HL-60/S4 treated with retinoic acid at 250 ng/mL for 4 days and 3 days (cell line): ENCODE measurements around the gene ANO6.

ENCODE experiments used
- in situ Hi-C: fragments of 300-500 bp; cut with MboI; formaldehyde crosslinking; loops from 2 replicates; pipeline ENCODE4 v1.7.0; 2022; ENCODE audit warnings: low sequenced_read_pairs

The ANO6 gene, protein sequence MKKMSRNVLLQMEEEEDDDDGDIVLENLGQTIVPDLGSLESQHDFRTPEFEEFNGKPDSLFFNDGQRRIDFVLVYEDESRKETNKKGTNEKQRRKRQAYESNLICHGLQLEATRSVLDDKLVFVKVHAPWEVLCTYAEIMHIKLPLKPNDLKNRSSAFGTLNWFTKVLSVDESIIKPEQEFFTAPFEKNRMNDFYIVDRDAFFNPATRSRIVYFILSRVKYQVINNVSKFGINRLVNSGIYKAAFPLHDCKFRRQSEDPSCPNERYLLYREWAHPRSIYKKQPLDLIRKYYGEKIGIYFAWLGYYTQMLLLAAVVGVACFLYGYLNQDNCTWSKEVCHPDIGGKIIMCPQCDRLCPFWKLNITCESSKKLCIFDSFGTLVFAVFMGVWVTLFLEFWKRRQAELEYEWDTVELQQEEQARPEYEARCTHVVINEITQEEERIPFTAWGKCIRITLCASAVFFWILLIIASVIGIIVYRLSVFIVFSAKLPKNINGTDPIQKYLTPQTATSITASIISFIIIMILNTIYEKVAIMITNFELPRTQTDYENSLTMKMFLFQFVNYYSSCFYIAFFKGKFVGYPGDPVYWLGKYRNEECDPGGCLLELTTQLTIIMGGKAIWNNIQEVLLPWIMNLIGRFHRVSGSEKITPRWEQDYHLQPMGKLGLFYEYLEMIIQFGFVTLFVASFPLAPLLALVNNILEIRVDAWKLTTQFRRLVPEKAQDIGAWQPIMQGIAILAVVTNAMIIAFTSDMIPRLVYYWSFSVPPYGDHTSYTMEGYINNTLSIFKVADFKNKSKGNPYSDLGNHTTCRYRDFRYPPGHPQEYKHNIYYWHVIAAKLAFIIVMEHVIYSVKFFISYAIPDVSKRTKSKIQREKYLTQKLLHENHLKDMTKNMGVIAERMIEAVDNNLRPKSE

DNA sequence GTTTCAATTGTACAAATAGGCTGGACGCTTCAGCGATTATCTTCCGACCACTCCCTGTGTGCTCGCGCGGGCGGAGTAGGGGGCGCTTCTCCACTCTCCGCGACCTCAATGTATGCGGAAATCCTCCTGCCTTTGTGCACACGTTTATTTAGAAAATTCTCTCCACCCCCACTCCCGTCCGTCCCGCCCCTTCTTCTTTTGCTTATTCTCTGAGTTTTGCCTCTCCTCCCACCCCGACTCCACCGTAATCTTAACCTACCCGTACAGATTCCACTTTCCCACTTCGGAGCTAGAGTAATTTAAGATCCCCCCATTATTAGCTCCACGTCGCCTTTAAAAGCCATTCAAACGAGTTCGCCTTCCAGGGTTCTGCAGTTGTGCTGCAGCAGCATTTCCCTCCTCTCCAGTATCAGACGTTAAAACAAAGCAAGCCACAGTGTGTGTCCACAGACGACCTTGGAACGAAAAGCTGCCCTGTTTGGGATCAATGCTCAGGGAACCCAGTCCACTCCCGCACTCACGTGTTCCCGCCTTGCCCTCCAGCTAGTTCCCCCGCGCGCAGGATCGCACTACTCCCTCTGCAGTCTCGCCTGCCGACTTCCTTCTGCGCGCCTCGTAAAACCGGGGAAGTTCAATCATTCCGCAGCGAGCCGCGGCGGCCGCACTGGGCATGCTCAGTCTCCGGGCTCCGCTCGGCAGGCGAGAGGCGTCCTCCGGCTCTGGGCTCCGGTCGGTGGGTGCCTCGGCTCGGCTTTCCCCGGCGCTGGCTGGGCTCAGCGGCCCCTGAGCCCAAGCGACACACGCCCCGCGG, at the start of gene ANO6:
Gene ANO6 (plus strand): TSS at position 677 of the 811 bp plus-strand sequence. CDS start 227 bp downstream, outside the sequence.
- in situ Hi-C loops: no loop called here

DNA sequence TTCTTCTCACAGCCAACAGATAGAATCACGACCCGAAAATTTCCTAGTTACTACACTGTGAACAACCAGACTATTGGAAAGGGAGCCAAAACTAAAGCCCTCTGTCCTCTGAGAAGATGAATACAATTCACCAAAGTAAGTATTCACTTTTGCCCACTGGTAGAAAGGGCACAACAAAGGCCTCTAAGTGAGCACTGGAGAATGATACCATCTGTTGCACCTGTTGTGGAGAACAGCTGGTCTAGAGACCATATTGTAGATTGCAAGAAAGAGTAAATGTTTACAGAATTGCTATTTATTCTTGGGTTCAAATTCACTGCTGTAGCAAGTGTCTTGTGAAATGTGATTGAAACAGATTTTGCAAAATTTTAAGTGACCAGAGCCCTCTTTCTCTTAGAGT, 46.9 kb upstream of the ANO6 start:
- in situ Hi-C loops: loop anchor here (25.0 kb wide), 1 partner anchor 568 kb away; the partner anchor contains the start of gene ARID2

DNA sequence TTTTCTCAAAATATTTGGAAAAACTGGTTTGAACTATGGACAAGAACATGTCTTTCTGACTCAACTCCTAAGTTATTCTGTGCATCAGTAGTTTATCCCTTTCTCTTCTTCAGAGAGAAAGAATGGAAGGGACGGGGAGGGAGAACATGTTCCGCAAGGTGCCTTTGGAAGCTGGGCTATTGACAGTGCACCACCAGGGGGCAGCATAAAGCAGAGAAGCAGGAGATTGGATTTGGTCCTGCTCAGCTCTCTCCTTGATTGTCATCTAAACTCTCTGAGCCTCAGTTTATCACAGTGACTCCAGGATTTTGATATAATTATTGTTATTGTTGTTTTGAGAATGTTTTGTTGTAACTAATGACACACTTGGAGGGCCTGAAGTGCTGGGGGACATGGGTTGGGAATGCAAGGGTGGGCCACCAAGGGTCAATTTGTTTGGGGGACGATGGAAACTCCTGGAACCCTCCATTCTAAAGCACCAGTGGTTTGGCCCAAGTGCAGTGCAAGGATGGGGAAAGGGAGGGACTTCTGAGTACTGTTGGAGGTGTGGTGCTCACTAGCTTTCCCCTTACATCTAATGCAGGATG, 45.3 kb upstream of the ANO6 start:
- in situ Hi-C loops: loop anchor here (25.0 kb wide), 1 partner anchor 567 kb away; the partner anchor contains the start of gene ARID2

DNA sequence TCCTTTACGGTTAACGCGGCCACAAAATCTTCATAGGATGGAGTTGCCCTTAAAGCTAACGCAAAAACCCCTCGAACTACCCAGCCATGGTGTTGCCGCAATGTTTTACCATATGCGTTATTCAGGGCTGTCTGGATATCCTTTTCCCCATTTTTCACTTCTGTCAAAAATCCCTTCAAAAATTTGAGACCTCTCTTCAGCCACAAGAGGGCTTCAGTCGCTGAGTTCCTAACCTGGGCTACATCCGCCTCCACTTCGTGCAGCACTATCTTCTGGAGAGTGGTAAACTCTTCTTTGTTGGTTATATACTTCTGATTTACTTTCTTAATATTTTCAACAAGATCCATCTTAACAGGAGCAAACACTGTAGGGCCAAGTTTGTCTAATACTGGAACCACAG, 42.6 kb upstream of the ANO6 start:
- in situ Hi-C loops: loop anchor here (25.0 kb wide), 1 partner anchor 564 kb away; the partner anchor contains the start of gene ARID2

DNA sequence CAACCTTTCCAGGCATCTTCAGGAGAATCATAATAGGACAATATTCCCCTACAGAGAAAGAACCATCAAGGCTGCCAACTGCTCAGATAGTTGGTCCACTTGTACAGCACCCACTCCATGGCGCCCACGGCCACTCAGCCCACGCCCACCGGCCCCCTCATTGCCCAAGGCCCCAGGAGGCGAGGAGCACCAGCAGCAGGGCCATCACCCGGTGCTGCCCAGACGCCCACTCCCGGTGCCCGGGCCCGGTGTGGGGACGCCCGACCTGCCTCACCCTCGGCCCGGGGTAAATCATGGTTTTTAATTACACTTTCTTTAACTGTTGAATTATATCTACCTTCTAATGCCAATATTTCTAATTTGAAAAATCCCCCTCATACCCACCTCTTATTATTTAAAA, 41.3 kb upstream of the ANO6 start:
- in situ Hi-C loops: loop anchor here (25.0 kb wide), 1 partner anchor 563 kb away; the partner anchor contains the start of gene ARID2

DNA sequence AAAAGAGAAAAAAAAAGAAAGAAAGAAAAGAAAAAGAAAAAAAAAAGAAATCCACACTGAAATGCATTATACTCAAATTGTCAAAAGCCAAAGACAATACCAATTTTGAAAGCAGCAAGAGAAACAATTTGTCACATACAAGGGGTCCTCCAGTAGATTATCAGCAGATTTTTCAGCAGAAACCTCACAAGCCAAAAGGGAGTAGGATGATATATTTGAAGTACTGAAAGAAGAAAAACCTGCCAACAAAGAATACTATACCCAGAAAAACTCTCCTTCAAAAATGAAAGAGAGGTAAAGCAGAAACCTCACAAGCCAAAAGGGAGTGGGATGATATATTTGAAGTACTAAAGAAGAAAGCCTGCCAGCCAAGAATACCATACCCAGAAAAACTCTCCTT, 37.1 kb upstream of the ANO6 start:
- in situ Hi-C loops: loop anchor here (25.0 kb wide), 1 partner anchor 209 kb away; no protein-coding TSS in a partner anchor

DNA sequence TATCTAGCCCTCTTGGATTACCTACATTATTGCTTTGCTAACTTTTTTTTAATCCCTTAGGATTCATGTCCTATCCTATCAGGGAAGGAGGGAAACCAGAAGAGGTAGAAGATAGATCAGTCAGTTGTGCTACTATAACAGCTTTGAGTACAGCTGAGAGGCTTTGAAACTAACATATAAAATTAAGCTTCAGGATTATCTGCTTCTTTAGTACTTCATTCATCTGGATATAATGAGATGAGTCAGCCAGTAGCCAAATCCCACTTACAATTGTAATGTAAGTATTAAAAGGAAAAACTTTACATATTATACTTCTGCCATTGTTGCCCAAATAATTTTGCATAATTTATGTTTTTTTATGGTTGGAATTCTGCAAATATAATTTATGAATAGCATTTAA, 33.4 kb upstream of the ANO6 start:
- in situ Hi-C loops: loop anchor here (25.0 kb wide), 1 partner anchor 205 kb away; no protein-coding TSS in a partner anchor

DNA sequence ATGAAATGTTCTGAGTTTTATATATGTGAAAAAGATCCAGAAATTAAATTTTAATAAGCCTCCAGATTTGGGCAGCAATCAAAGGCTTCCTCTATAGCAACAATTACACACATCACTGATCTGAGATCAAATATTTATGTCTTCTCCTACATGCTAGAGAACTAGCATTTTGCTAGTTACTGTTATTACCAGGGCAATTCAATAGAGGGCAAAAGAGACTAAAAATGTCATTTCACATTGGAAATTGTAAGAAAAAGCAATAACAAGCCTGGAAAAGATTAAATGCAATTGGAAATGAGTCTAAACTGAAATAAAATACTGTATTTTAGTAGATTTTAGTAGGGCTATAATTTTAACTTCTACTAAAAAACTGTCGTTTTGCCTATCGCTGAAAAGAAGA, 32.6 kb upstream of the ANO6 start:
- in situ Hi-C loops: loop anchor here (25.0 kb wide), 1 partner anchor 204 kb away; no protein-coding TSS in a partner anchor

DNA sequence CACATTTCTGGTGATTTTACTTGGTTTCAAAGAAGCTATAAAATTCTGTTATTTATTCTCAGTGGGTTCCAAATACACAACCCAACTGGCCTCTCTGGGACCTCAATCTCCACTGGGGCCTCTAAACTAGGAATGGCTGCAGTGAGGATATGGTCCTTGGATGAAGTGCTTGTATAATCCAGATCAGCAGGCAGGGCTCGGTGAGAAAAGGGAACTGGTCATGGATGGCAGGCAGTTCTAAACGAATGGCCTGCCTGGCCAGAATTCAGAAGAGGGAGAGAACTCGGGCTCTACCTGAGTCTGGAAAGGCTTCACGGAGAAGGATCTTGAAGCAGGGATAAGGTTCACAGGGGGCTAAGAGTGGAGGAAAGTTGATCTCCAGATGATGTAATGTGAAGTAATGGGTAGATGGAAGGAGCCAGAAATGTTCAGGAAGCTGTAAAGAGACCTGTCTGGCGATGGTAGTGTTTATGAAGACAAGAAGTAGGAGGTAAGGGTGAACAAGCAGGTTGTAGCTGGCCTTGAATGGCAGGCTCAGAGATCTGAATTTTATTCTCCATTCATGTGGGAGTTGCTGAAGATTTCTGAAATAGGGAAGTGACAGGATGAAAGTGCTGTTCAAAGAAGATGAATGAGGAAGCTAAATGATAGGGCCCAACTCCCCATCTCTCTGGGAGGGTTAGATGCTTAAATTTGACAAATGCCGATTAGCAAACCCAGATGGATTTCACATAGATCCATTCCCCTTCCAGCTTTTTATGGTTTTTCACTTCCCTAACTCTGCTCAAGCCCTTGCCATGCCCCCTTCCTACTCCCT, 31.5 kb upstream of the ANO6 start:
- in situ Hi-C loops: loop anchor here (25.0 kb wide), 1 partner anchor 203 kb away; no protein-coding TSS in a partner anchor

DNA sequence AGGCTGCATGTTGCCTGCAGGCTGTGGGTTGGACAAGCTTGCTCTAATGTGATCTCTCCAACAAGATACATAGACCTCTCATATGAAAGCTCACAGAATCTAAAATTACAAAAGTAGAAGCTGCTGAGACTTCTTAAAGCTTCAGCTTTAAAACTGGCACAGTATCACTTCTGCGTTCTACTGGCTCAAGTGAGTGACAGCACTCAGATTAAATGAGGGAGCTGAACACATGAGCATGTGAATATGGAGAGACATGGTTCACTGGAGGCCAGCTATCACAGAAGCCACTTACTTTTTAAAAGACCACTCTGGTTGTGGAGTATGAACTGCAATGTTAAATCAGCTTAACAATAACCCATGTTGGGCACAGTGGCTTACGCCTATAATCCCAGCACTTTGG, 29.1 kb upstream of the ANO6 start:
- in situ Hi-C loops: loop anchor here (25.0 kb wide), 1 partner anchor 201 kb away; no protein-coding TSS in a partner anchor

DNA sequence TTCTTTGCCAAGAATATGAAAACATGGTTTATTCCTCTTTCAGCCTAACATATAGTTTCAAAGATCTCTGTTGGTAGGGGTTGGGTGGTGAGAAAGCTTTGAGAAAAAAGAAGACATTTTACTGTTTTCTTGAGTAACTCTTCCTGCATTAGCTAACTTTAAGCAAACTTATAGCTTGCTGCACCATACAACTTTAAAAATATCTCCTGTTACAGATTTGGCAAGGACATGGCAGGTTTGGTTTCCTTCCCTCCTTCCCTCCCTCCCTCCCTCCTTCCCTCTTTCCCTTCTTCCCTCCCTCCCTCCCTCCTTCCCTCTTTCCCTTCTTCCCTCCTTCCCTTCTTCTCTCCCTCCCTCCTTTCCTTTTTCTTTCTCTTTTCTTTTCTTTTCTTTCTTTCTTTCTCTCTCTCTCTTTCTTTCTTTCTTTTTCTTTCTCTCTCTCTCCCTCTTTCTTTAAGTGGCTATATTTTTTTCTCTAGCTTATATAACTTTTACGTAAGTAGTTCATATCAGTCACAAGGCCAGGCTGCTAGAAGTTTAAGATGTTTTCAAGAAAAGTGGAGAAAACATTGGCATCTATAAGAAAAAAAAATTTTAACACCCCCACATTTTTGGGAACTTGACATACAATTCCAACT, 26.0 kb upstream of the ANO6 start:
- in situ Hi-C loops: loop anchor here (25.0 kb wide), 1 partner anchor 197 kb away; no protein-coding TSS in a partner anchor

DNA sequence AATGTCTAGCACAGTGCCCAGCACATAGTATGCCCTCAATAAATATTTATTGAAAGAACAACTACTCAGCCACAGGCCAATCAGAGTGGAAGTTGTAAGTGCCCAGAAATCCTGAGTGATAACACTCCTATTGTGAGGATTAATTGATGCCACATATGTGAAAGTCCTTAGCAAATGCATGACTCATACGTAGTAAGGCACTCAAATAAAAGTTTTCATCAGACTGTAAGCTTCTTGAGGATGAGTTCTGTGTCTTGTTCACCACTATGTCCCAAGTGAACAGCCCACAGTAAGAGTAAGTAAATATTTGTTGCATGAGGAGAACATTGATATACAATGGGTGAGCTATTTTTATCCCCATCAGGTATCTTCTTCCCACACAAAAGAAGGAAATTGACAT, 24.7 kb upstream of the ANO6 start:
- in situ Hi-C loops: loop anchor here (25.0 kb wide), 1 partner anchor 196 kb away; no protein-coding TSS in a partner anchor

DNA sequence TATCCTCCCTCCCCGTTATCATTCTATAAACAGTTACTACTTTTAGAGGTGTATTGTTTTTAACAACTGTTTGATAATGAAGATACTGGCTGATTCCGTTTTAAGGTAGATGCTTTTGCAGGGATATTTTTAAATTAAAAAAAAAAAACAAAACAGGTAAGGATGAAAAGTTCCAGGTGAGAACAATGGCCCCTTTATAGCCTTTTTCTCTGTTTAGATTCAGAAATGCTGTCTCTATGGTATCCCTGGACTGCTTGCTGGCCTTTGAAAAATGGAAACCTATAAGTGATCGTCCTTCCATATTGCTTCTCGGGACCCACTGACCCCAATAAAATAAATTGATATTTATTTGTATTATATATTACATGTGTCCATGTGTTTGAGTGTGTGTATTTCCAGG, 23.2 kb upstream of the ANO6 start:
- in situ Hi-C loops: loop anchor here (25.0 kb wide), 1 partner anchor 195 kb away; no protein-coding TSS in a partner anchor

DNA sequence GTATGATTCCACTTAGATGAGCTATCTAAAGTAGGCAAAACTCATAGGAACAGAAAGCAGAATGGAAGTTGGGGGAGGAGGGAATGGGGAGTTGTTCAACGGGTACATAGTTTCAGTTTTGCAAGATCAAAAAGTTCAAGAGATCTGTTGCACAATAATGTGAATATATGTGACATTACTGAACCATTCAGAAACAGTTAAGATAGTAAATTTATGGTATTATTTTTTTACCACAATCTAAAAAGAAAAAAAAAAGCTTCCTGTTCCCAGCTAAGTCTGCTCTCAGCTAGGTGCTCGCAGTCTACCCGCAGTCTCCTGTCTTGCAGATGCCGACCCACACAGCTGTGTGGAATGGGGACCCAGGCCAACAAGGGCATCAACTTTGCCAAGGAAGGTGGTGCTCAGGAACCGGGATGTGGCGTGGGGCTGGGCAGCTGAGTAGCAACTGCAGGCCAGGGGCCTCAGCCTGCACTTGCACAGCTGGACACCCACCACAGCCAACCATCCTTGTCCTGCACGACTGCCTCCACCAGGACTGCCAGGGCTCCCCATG, 15.3 kb upstream of the ANO6 start:
- in situ Hi-C loops: no loop called here

DNA sequence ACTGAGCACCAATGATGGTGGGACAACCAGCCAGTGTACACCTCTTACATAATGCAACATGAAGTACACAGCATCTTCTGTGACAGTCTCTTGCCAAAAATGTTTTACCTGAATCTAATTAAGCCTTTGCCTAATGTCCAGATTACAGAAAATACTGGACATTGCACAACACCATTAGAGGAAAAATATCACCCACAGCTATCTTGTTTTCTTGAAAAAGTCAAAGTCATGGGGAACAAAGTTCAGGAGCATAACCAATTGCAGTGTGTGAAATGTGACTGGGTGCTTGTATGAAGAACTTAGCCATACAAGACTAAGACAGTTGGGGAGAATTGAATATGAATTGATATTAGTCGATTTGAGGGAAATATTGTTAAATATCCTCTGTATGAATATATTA, 12.1 kb upstream of the ANO6 start:
- in situ Hi-C loops: no loop called here

DNA sequence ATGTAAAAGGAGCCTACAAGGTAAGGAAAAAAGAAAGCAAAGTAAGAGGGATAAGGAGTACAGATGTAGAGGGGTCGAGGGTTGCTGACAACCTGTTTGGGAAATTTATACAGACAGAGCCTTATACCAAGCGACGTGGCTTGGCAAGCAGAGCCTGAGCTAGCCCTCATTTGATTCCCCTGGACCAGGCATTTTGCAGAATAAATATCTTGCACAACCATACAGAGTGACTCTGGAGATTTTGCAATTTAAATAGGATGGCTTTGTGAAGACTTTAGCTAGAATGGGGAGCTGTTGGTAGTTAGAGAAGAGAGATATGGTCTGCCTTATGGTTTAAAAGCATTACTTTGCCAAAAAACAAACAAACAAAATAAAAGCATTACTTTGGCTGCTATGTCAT, 11.1 kb upstream of the ANO6 start:
- in situ Hi-C loops: no loop called here

DNA sequence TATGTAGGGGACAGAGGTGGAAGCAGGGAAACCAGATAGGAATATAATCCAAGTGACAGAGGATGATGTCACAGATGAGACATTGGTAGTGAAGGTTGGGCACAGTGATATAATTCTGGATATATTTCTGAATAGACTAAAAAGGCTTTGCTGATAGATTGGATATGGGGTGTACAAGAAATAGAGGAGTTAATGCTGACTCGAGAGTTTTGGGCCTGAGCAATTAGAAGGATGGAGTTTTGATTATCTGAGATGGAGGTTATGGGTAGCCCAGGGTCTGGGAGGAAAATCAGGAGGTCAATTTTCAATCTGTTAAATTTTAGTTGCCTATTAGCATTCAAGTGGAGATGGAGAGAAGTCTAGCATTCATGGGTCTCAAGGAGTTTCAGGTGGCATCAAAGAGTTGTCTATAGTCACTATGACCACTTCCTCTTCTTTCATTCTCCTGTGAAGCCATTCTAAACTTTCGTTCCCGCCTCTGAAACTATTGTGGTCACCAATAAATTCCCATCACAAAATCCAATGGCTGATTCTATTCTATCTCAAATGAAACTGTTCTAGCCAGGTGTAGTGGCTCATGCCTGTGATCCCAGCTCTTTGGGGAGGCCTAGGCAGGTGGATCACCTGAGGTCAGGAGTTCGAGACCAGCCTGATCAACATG, 10.6 kb upstream of the ANO6 start:
- in situ Hi-C loops: no loop called here
